Activated CD4-positive, alpha-beta T cell treated with anti-CD3 and anti-CD28 coated beads for 1 hour (primary cell): ENCODE data around the gene WDR5.
A peak's percentile ranks its signal among the peaks of the same experiment; 100 is the strongest.
"Not testable (repeated sequence)": the region's sequence is repeated elsewhere in the genome, so short reads cannot be mapped to it uniquely, and the experiment has no call there.

Experiments used
- DNase-seq: peaks from one replicate; pipeline ENCODE4 v3.0.0-alpha.2; 2020

Gene WDR5

DNA sequence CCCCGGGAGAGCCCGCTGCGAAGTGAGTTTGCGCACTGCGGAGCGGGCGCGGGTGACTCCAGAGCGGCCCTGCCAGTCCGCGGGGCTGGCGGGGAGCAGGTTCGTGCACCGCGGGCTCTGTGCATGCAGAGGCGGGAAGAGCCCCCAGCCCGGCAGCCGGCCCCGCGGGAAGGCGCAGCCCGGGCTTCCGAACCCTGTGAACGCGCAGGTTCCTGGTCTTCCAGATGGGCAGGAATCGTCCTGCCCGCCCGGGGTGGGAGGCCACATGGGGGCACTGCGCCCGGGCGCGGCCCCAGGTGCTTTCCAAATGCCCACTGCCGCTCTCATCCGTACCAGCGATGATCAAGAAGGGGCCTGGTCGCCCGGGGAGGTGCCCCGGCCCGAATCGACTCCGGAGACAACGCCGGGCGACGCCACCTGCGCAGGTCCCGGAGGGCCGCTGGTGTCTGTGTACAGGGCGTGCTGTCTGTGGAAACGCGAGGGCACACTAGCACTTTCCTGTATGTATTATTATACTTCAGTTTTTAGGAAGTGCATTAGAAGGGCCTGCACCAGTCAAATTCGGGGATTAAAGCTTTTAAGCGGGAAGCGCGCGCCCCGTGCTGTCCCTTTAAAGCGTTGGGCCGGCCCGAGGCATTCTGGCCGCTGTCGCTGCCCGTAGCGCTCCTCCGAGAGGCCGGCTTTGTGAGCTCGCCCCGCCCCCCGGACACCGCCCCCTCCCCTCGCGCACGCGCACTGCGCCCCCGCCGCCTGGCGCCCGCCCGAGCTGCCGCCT, at the start of gene WDR5:
Gene WDR5, plus strand, starts transcription at position 740 of the 775 bp plus-strand sequence. CDS start 3,796 bp downstream, outside the sequence.
- DNase-seq = peak; percentile 86

DNA sequence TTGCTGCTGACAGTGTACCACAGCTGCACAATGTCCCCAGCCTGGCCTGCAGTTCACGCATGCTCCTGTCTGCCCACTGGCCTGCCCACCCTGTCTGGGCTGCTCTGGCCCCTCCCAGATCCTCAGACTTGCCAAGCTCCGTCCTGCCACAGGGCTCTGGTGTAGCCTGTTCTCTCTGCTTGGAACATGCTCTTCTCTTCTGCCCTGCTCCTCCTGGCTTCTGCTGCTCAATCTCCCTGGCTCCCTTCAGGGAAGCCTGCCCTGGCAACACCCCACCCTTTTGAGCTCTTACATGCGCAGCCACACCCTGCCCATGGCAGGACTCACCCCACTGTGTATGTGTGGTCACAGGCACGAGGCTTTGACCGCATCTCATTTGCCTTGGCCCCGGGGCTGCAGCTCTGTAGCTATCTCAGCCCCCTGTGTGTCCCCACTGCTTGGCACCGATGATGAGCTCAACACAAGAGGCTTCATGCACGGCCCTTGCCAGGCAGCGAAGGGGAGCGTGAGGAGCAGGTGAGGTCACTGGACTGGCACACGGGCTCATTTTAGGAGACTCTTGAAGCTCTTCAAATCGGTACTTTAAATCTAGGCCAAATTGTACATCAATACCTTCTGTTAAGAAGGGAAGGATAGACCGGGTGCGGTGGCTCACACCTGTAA, 47.7 kb upstream of the WDR5 start:
- no peak for DNase-seq

DNA sequence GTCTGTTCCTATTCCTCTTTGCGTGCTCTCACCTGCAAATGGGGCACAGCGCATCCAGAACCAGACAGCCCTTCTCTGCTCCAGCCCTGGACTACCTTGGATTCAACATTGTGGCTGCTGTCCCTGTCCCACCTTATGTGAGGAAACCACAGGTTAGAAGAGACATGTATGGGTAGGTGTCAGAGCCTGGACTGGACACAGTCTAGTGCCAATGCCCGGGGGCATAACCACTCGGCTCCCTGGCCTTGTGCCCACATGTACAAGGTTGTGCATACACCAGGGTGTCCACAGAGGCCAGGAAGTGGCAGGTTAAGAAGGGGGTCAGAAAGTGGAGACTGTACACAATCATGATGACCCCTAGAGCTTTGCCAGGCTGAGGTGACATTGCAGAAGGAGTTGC, 45.9 kb upstream of the WDR5 start:
- DNase-seq = no peak

DNA sequence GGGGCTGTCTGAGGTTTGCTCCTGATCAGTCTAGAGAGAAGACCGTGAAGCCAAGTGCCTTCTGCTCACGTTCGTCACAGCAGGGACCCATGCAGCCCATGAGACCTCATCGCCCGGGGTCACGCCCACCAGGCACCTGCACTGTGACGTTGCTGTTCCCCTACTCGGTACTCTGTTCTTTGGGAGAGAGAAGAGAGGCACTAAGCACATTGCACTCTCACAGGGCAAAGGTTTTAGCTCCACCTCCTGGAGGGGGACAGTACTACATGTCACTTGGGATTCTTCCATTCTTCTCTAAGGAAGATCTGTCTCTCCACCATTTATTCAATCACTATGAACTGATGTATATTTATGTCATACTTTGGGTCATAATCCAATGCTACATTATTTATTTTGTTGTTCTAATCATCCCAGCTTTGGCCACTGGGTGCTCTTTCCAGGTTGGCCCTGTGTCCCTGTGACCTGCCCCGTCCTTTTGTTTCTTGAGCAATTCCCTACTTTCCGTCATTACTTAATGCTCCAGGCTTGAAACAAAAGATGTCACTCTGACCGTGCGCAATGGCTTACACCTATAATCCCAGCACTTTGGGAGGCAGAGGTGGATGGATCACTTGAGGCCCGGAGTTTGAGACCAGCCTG, 36.6 kb upstream of the WDR5 start:
- peak; percentile 26 for DNase-seq

DNA sequence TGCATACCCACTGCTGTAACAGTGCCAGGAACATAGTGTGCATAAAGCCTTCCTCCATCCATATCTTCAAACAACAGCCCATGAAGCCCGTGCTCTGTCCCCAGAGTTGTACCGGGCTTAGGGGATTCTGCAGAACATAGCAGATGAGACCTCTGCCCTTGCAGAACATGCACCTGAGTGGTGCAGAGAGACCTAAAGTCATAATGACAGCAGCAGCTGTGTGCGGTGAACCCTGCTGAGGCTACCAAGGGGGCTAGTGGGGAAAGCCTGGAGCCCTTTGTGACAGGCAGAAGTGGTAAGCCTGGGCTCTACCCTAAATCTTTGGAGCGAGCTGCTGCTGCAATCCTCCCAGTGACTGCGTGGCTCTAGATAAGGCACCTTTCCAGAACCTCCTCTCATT, 35.8 kb upstream of the WDR5 start:
- DNase-seq = no peak

DNA sequence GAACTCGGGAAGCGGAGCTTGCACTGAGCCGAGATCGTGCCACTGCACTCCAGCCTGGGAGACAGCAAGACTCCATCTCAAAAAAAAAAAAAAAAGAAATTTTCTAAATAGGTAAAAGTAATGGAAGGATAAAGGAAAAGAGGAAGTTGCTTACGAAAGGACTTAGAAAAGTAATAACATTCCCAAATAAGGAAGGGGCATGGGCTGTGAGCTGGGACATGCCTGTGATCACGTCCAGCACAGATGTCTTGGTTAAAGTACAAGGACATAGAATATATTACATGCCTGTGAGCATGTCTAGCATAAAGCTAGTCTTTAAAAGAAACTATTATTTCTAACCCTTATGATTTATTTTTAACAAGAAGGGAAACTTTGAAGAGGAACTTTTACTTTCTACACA, 34.7 kb upstream of the WDR5 start:
- DNase-seq = not testable (repeated sequence)

DNA sequence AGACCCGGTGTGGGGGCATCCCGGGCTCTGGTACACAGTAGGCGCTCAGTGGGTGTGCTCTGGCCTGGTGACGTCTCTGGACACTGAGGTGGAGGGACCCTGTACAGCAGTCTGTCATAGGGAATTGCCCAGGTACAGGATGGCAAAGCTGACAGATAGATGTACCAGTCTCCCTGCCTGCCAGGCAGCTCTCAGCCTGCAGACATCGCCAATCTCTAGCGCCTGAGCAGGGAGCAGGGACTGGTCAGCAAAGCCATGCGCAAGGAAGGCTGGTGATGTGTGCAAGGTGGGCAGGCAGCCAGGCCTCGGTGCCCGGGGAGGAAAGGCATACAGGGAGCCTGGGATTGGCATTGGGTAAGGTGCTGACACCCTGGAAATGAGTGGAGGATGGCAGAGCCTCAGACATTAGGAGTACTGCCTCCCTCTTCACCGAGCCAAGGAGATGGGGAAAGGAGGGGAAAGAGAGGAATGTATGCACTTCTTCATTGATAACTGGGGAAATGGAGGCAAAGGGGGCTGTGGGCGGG, 34.2 kb upstream of the WDR5 start:
- DNase-seq = no peak

DNA sequence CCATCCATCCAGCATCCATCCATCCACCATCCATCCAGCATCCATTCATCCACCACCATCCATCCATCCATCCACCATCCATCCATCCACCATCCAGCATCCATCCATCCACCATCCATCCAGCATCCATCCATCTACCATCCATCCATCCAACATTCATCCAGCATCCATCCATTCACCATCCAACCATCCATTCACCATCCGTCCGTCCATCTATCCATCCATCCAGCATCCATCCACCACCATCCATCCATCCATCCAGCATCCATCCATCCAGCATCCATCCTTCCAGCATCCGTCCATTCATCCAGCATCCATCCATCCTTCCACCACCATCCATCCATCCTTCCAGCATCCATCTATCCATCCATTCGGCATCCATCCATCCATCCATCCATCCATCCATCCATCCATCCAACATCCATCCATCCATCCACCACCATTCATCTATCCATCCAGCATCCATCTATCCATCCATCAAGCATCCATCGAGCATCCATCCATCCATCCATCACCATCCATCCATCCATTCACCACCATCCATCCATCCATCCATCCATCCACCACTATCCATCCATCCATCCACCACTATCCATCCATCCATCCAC, 32.4 kb upstream of the WDR5 start:
- DNase-seq = no peak

DNA sequence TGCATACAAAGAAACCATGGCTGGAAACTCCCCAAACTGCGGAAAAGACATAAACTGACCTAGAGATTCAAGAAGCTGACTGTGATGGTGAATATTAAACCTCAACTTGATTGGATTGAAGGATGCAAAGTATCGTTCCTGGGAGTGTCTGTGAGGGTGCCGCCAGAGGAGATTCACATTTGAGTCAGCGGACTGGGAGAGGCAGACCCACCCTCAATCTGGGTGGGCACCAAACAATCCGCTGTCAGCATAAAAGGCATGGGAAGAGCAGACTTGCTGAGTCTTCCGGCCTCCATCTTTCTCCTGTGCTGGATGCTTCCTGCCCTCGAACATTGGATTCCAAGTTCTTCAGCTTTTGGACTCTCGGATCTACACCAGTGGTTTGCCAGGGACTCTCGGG, 24.8 kb upstream of the WDR5 start:
- no peak for DNase-seq

DNA sequence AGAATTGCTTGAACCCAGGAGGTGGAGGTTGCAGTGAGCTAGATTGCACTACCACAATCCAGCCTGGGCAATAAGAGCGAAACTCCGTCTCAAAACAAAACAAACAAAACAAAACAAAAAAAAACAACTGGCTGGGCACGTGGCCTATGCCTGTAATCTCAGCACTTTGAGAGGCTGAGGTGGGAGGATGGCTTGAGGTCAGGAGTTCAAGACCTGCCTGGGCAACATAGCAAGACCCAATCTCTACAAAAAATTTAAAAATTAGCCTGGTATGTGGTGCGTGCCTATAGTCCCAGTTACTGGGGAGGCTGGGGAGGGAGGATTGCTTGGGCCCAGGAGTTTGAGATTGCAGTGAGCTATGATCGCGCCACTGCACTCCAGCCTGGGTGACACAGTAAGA, 23.3 kb upstream of the WDR5 start:
- no peak for DNase-seq

DNA sequence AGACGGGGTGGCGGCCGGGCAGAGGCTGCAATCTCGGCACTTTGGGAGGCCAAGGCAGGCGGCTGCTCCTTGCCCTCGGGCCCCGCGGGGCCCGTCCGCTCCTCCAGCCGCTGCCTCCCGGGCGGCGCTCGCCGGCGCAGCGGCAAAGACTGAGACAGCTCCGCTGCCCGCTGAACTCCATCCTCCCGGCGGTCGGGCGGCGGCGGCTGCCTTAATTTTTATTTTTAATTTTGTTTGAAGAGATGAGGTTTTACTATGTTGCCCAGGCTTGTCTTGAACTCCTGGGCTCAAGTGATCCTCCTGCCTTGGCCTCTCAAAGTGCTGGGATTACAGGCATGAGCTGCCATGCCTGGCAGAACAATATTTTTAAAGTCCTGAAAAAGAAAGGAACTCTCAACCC, 16.9 kb upstream of the WDR5 start:
- DNase-seq = not testable (repeated sequence)

DNA sequence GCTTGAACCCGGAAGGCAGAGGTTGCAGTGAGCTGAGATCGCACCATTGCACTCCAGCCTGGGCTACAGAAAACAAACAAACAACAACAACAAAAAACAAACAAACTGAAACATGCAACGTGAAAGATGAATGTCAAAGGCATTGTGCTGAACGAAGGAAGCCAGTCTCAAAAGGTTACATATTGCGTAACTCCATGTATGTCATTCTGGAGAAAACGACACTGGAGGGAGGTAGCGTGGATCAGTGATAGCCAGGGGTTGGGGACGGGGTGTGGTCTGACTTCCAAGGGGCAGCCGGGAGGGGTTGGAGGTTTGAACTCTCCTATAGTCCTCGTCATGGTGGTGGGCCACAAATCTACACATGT, 12.1 kb upstream of the WDR5 start:
- no peak for DNase-seq

DNA sequence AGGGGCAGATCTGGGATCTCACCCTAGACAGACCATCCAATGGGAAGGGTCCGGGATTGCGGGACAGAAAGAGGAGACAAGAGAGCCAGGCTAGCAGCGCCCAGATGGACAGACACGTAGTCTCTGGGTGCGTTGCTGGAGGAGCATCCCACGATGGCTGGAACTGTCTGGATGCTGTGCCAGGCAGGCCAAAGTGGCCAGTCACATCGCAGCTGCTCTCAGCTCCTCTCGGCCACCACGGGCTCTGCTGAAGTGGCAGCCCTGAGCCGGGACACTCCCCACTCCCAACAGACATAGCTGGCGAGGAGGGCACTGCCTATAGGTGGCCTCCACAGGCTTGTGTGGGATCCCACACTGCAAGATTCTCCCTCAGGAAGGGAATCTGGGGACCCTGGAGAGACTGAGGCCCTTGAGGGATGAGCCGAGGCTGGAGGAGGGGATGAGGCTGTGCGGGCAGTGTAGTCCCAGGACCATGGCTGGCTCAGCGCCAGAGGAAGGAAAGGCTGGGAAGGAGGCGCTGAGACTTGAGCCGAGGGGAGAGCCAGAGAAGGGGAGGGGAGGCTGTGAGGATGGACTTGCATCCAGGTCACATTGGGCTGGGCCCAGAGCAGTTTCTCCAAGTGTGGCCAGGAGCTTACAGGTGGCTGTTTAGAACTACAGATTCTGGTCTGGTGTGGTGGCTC, 10.3 kb upstream of the WDR5 start:
- no peak for DNase-seq

DNA sequence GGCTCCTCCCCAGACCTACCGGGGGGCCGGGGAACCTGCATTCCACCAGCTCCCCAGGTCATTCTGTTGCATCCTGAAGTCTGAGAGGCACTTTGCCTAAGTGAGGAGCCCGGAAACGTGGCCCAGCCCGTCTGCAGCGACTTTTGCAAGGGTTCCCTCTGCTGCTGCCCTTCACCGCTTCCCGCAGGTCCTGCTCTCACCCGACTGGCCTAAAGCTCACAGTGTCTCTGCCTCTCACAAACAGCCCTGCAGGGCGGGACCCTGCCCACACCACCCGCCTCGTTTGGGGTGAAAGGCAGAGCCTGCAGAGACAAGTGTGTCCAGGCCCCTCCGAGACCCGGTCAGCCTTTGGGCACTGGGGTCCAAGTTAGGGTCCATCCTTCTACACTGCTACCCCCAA, 9.5 kb upstream of the WDR5 start:
- DNase-seq = no peak

DNA sequence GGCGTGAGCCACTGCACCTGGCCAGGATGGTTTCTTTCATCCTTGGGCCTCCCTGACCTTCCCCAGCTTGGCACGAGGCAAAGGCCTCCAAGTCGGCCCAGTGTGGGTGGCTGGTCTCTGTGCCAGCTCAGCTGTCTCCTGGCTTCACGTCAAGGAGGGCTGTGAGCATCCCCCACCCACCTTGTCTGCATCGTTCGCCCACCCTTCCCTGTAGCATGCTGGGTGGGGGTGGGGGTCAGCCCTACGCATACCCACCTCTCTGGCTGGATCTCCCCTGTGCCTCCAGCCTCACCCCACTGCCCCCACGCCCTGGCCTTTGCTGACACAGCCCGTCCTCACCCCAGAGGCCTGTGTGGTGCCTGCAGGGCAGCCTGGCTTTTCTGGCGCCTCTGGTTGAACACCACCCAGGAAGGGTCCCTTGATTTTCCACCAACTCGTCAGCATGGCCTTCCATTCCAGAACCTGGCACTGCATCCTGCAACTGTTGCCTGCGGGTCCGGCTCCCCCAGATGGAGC, 8.8 kb upstream of the WDR5 start:
- no peak for DNase-seq

DNA sequence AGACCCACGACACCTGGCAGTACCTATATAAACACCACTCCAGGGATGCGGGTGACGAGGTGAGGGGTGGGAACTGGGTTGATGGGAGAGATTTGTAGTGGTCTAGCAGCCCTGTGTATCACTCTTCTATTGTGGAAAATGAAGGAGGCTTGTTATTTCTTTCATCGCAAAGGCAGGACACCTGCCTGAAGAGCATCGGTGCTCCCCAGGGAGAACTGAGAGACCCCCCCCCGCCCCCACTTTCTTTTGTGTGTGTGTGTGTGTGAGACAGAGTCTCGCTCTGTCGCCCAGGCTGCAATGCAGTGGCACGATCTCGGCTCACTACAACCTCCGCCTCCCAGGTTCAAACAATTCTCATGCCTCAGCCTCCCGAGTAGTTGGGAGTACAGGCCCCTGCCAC, 8.3 kb upstream of the WDR5 start:
- DNase-seq = no peak

DNA sequence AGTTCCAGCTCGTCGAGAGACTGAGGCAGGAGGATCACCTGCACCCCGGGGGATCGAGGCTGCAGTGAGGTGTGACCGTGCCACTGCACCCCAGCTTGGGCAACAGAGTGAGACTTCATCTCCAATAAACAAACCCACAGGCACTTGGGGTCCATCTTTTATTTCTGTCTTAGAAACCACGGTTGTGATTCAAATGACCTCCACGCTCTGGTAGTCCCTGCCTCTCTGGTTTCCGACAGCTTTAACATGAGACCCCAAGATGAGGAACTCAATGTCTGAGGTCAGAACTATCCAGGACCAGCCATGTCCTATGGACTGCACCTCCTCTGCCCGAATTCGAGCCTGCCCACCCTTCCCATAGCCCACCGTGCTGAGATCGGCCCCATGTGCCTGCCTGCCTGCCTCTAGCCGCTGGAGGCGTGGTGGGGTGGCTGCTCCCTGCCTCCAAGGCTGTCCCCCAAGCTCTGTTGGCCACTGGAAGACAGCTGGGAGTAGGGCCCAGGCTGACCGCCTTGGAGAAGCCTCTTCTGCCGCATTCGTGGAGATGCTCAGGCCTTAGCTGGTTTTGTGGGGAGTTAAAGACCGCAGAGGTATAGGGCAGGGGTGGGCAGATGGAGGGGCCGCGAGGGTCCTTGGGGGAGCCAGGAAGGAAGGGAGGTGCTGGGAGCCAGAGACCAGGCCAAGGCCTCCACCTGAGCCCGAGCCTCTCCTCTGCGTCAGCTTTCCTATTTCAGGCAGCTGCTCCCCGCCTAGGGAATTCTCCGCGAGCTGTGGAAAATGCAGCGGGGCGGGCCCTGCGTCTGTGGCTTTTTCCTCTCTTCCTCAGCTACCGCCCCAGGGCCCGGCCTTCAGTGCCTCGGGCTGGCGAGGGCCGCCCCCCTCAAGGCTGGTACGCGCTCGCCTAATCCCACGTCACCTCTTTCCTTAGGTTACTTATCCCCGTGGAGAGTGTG, 6.9 kb upstream of the WDR5 start:
- DNase-seq = no peak

DNA sequence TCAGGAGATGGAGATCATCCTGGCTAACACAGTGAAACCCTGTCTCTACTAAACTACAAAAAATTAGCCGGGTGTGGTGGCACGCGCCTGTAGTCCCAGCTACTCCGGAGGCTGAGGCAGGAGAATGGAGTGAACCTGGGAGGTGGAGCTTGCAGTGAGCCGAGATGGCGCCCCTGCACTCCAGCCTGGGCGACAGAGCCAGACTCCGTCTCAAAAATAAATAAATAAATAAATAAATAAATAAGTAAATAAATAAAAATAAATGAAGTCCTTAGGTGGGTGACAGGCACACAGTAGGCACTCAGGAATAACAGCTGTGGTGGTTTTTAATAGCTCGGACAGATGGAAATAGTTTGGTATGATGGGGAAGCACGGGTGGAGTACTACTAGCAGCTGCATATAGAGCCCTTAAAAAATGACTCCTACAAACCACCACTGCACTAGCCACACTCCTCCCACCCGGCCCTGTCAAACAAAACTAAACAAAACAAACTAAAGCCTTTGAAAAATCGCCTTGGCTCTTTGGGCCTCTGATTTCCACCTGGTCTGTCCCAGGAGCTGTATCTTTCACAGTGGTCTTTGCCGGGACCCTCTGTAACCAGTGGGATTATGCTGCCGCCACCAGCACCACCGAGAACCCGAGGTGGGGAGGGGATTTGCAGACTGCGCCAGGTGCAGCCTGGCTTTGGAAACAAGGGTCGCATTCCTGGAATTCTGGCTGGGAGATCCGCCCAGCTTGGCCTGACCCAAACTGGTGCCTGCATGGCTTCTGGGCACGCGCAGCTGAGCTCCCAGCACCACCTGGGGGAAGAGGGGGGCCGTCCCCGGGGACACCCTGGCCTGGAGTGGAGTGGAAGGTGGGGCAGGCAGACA, 5.1 kb upstream of the WDR5 start:
- no peak for DNase-seq

DNA sequence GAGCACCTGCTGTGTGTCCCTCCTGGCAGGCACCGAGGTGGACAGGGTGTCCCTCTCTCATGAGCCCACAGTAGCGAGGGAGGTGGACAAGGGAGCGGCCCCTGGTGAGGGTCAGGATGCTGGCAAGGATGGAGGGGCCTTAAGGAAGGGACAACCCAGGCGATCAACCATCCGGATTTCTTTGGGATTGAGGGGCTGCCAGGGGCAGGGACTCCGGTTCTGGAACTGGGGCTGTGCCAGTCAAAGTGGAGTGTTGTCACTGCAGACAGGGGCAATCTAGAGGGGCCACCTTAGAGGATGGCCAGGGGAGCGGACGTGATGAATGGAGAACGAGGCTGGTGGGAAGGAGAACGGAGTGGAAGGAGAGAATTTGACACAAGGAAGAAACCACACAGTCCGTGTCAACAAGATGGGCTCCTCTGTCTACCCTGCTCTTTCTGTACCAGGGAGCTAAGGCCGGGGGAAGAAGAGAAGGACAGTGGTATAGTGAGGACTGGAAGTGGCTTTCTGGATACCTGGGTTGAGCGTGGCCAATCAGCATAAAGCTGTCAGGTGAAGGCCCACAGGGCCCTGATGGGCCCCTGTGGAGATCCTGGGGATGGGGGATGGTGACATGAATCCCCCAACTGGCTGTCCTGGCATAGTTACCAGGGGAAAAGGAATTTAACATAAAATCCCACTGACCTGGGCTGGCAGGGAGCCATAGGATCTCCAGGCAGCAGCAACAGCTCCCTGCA, 4.2 kb upstream of the WDR5 start:
- no peak for DNase-seq
